HCT116 (cell line): Measurements from ENCODE around the gene PRRT1. TPM values are rescaled to one million over a fixed set of nuclear protein-coding genes. Genes with fewer than 3 reads are reported as not detected.

Experiments
- ATAC-seq: fragments of 200-7000 bp; cut with Tn5 transposase; 2 replicates; pipeline ENCODE4 v1.9.1; 2020; ENCODE audit warnings: mild to moderate bottlenecking, moderate library complexity
- BruUV-seq: library from RNA; stranded (reverse); fragments of 400-500 nt; replicated peaks from 2 replicates; lab custom pipeline; 2021; lab: Mats Ljungman, UMichigan
- CTCF ChIA-PET: fragments of 300-600 bp; sonication (Branson Sonifier 250); formaldehyde crosslinking; loops from one replicate; lab custom pipeline; 2021; ENCODE audit warnings: antibody characterized with exemption; lab: Charles Lee
- POLR2A ChIA-PET: fragments of 300-600, 350-600 bp; sonication (Branson Sonifier 250); formaldehyde crosslinking; loops from one replicate; lab custom pipeline; 2021; ENCODE audit warnings: antibody characterized with exemption; lab: Charles Lee
- RAD21 ChIA-PET, 2 experiments: fragments of 300-600 bp; sonication (Branson Sonifier 250); formaldehyde crosslinking; loops; one replicate each; lab custom pipeline; 2023; ENCODE audit warnings: low total read pairs in 2 of 2; ENCODE audit not compliant: uncharacterized antibody in 2 of 2, unreplicated experiment in 2 of 2, low non-redundant PET in 1 of 2; lab: Charles Lee
- DNase-seq: peaks from one replicate; pipeline ENCODE4 v3.0.0-alpha.2; 2010; ENCODE audit warnings: low read depth, low spot score
- H2AFZ ChIP-seq: fragments of 200-600 bp; shearing (Covaris generic), sonication (generic); 2 replicates; pipeline ENCODE4 v1.6.1; 2017; ENCODE audit warnings: low read depth, mixed run types, mixed read lengths, antibody characterized with exemption, low read length; ENCODE audit not compliant: poor library complexity, severe bottlenecking
- H3K27ac ChIP-seq: 2 replicates; pipeline ENCODE4 v1.5.1; 2012; ENCODE audit warnings: low read depth, low read length
- H3K27me3 ChIP-seq: fragments of 200-600 bp; sonication (generic); 2 replicates; pipeline ENCODE4 v1.6.1; 2016; ENCODE audit warnings: mixed run types, low read length, mixed read lengths; ENCODE audit not compliant: insufficient read depth
- H3K36me3 ChIP-seq, 2 experiments: fragments of 200-500 bp in 1 of 2; fragments of 200-600 bp in 1 of 2; sonication (Bioruptor generic) in 1 of 2; sonication (generic) in 1 of 2; 2 replicates each; pipeline versions ENCODE4 v1.5.1 to v1.6.1; 2014 to 2016; ENCODE audit warnings: low read length in 2 of 2, inconsistent platforms in 1 of 2, mixed read lengths in 1 of 2, mixed run types in 1 of 2; ENCODE audit not compliant: insufficient read depth in 2 of 2, control insufficient read depth in 1 of 2
- H3K4me1 ChIP-seq, 2 experiments: fragments of 200-600 bp in 1 of 2; sonication (generic) in 1 of 2; 2 replicates each; pipeline versions ENCODE4 v1.5.1 to v1.6.1; 2012 to 2017; ENCODE audit warnings: low read length in 2 of 2, inconsistent platforms in 1 of 2, mild to moderate bottlenecking in 1 of 2, mixed read lengths in 1 of 2, mixed run types in 1 of 2, moderate library complexity in 1 of 2; ENCODE audit not compliant: insufficient read depth in 2 of 2, control insufficient read depth in 1 of 2
- H3K4me2 ChIP-seq: fragments of 200-600 bp; sonication (generic); 2 replicates; pipeline ENCODE4 v1.6.1; 2017; ENCODE audit warnings: mixed run types, low read length, mixed read lengths
- H3K4me3 ChIP-seq, 2 experiments: fragments of 200-600 bp in 1 of 2; sonication (generic) in 1 of 2; replicated peaks in 1 of 2; 2 replicates each; pipeline ENCODE4 v1.5.1; 2011 to 2016; ENCODE audit warnings: low read length in 2 of 2, control low read depth in 1 of 2, low read depth in 1 of 2, mild to moderate bottlenecking in 1 of 2, mixed read lengths in 1 of 2, mixed run types in 1 of 2
- H3K79me2 ChIP-seq: fragments of 200-600 bp; sonication (generic); 2 replicates; pipeline ENCODE4 v1.6.1; 2017; ENCODE audit warnings: mild to moderate bottlenecking, mixed run types, low read length, moderate library complexity, mixed read lengths; ENCODE audit not compliant: insufficient read depth
- H3K9ac ChIP-seq: fragments of 200-600 bp; sonication (generic); 2 replicates; pipeline ENCODE4 v1.6.1; 2016; ENCODE audit warnings: low read length, mixed read lengths
- H3K9me2 ChIP-seq: fragments of 200-600 bp; sonication (generic), shearing (Covaris generic); 2 replicates; pipeline ENCODE4 v1.6.1; 2017; ENCODE audit warnings: mixed run types, mild to moderate bottlenecking, moderate library complexity; ENCODE audit not compliant: insufficient read depth
- H3K9me3 ChIP-seq, 2 experiments: fragments of 200-500 bp in 1 of 2; fragments of 200-600 bp in 1 of 2; sonication (Bioruptor generic) in 1 of 2; sonication (generic) in 1 of 2; 2 replicates each; pipeline ENCODE4 v1.6.1; 2014 to 2017; ENCODE audit warnings: low read length in 2 of 2, mixed read lengths in 2 of 2, inconsistent platforms in 1 of 2, low read depth in 1 of 2, mild to moderate bottlenecking in 1 of 2, mixed run types in 1 of 2, moderate library complexity in 1 of 2; ENCODE audit not compliant: control insufficient read depth in 1 of 2, insufficient read depth in 1 of 2
- H4K20me1 ChIP-seq: fragments of 200-600 bp; sonication (generic), shearing (Covaris generic); 2 replicates; pipeline ENCODE4 v1.6.1; 2017; ENCODE audit warnings: mixed run types, mild to moderate bottlenecking, moderate library complexity; ENCODE audit not compliant: insufficient read depth
- CBX3 ChIP-seq: IDR thresholded peaks from 2 replicates; pipeline ENCODE4 v1.6.1; 2012; ENCODE audit warnings: low read depth
- CTCF ChIP-seq, 3 experiments: fragments of 200-600 bp in 1 of 3; sonication (generic) in 1 of 3; IDR thresholded peaks in 2 of 3; conservative IDR thresholded peaks in 1 of 3; 2 replicates each; pipeline ENCODE4 v1.5.1; 2012 to 2017; ENCODE audit warnings: low read depth in 2 of 3, low read length in 2 of 3, antibody characterized with exemption in 1 of 3, borderline replicate concordance in 1 of 3, control low read depth in 1 of 3, mild to moderate bottlenecking in 1 of 3, mixed read lengths in 1 of 3, mixed run types in 1 of 3, moderate library complexity in 1 of 3; ENCODE audit not compliant: insufficient read depth in 1 of 3
- EGR1 ChIP-seq: IDR thresholded peaks from 2 replicates; pipeline ENCODE4 v1.6.1; 2012; ENCODE audit warnings: low read depth
- EZH2 ChIP-seq: fragments of 200-600 bp; sonication (generic); IDR thresholded peaks from 2 replicates; pipeline ENCODE4 v1.6.1; 2017; ENCODE audit warnings: antibody characterized with exemption, mixed run types
- JUND ChIP-seq: IDR thresholded peaks from 2 replicates; pipeline ENCODE4 v1.6.1; 2012
- TCF7L2 ChIP-seq: IDR thresholded peaks from 2 replicates; pipeline ENCODE4 v1.7.0; 2011; ENCODE audit warnings: borderline replicate concordance, inconsistent platforms; ENCODE audit not compliant: insufficient read depth, insufficient read length; ENCODE audit errors: extremely low read depth
- YY1 ChIP-seq: IDR thresholded peaks from 2 replicates; pipeline ENCODE4 v1.6.1; 2011; ENCODE audit warnings: low read length, low read depth, moderate library complexity, mild to moderate bottlenecking; ENCODE audit not compliant: insufficient replicate concordance; ENCODE audit errors: extremely low read depth
- intact Hi-C: fragments of 100-400 bp; cut with micrococcal nuclease; formaldehyde crosslinking; loops from 2 replicates; pipeline ENCODE4 v1.10.0; 2022
- total RNA-seq: library from RNA; stranded (reverse); gene quantifications from one replicate; pipeline ENCODE4 v1.2.1, GENCODE V29; 2021; ENCODE audit not compliant: unreplicated experiment
- TF ChIP-seq, protein P1 (sequence below): IDR thresholded peaks from 2 replicates; pipeline ENCODE4 v1.6.1; 2012
- TF ChIP-seq, protein P2 (sequence below): IDR thresholded peaks from 2 replicates; pipeline ENCODE4 v1.6.1; 2012

The PRRT1 gene
- total RNA-seq, 1 experiment from 2014 or later: 6.1 TPM

GRCh38 chr6:32149092-32149755 is 2.5 kb downstream of the PRRT1 start:
- Histone ChIP-seq H3K4me2 (no peak overlapping the region), H3K4me1 (peaks cover 7 to 15% of the 10 kb centered on the region in 2 experiments; a peak in 3 of 4 replicates), H3K27me3 (no peaks in the 10 kb centered on the region), H4K20me1 (no peaks in the 10 kb centered on the region), H3K36me3 (no peaks in the 10 kb centered on the region), H2AFZ (no peak overlapping the region), H3K9me2 (no peaks in the 10 kb centered on the region), H3K4me3 (no peak overlapping the region), H3K9ac (no peak overlapping the region), H3K79me2 (peaks cover 1% of the 10 kb centered on the region; the same call in 1 of the 2 replicates), H3K9me3 (no peaks in the 10 kb centered on the region), H3K27ac (no peak overlapping the region)
- RAD21 ChIA-PET: no interaction called here
- DNase-seq (no peak), ATAC-seq (no peak)
- POLR2A ChIA-PET: no interaction called here
- no TSS peak for BruUV-seq
- TF ChIP-seq, protein P1, sequence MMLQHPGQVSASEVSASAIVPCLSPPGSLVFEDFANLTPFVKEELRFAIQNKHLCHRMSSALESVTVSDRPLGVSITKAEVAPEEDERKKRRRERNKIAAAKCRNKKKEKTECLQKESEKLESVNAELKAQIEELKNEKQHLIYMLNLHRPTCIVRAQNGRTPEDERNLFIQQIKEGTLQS: no peak
- TF ChIP-seq JUND (no peak), CBX3 (no peak), EGR1 (no peak), CTCF (IDR thresholded peaks at IDR 0.05 in 2 of 3, conservative IDR thresholded peaks at IDR 0.05 in 1 of 3; ENCODE audit: borderline replicate concordance in 1 of 3, insufficient read depth in 1 of 3, low read depth in 2 of 3, low read length in 2 of 3) (no peak), YY1 (no peak), TCF7L2 (no peak), EZH2 (no peak)
- TF ChIP-seq, protein P2, sequence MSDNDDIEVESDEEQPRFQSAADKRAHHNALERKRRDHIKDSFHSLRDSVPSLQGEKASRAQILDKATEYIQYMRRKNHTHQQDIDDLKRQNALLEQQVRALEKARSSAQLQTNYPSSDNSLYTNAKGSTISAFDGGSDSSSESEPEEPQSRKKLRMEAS: no peak
- intact Hi-C loops: no loop called here
- CTCF ChIA-PET: no interaction called here
